Activated CD4-positive, alpha-beta T cell treated with anti-CD3 and anti-CD28 coated beads, Interleukin-2, Interleukin-6, amounts not matched to agents 100 ng/mL and 50 ng/mL, durations not matched to agents 16 hours and 8 hours (primary cell): ENCODE measurements around the gene LACTBL1.
"Not testable (repeated sequence)": the region's sequence is repeated elsewhere in the genome, so short reads cannot be mapped to it uniquely, and the experiment has no call there.

Source experiments
- DNase-seq: peaks from one replicate; pipeline ENCODE4 v3.0.0-alpha.2; 2020

The LACTBL1 gene

GRCh38 chr1:22976461-22977243 lies 4.0 kb upstream of the LACTBL1 start:
- peak; percentile 72 for DNase-seq

DNA sequence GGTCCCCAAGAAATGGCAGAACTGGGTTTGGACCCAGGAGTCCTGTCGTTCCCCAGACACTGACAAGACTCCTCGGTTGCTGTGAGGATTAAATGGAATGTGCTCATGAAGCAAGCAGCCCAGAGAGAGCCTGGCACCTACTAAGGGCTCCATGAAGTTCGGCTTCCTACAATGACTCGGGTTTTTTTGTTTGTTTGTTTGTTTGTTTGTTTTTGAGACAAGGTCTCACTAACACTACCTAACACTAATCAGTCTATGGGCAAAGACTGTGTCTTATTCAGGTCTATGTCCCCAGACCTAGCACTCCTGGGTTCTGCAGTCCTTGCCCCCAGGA lies 3.4 kb upstream of the LACTBL1 start:
- DNase-seq, result no peak

DNA sequence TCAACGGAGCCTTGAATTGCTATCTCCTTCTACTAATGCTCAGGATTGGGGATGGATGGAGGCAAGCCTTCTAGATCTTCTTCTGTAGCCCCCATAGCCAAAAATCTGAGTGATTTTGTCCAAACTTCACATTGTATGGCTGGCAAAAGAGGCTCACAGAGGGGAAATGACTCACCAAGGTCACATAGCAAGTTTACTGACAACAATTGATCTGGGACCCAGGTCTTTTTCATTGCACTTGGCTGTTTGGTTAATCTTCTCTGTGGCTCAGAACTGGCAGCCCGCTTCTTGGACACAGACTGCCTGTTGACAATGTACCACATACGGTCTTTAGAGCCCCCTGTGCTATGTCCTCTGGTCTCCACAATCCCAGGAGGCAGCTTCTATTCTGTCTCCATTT lies 3.0 kb upstream of the LACTBL1 start:
- no peak for DNase-seq

GRCh38 chr1:22971611-22972405 lies 858 bp downstream of the LACTBL1 start:
- no peak for DNase-seq

DNA sequence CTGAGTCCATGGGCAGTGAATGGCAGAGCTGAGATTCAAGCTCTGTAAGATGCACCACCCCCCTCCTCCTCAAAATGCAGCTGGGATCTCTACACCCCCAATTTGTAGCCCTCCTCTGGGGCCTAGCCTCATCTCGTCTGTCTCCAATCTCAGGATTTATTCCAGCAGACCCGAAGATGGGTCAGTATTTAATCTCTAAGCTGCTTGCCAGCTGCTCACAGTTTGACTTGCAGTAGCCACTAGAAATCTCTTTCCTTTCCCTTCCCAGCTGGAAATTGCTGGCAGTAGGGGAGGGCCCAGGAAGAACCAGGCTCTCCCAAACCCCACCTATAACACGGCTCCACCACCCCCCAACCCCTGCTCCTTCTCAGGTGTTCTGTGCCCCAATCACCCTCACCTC lies 1.5 kb downstream of the LACTBL1 start:
- DNase-seq, result no peak

DNA sequence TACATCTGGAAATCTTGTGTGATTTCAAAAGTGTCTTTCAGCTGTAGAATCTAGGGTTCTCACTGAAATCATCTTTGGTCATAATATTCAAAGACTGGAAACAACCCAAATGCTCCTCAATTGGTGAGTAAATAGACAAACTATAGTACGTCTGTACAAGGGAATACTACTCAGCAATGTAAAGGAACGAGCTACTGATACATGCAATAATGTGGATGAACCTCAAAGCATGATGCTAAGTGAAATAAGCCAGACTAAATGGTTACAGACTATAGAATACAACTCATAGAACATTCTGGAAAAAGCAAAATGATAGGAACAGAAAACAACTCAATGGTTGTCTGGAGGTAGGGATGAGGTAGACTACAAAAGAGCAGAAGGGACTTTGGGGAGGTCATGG lies 2.6 kb downstream of the LACTBL1 start:
- DNase-seq, result no peak

DNA sequence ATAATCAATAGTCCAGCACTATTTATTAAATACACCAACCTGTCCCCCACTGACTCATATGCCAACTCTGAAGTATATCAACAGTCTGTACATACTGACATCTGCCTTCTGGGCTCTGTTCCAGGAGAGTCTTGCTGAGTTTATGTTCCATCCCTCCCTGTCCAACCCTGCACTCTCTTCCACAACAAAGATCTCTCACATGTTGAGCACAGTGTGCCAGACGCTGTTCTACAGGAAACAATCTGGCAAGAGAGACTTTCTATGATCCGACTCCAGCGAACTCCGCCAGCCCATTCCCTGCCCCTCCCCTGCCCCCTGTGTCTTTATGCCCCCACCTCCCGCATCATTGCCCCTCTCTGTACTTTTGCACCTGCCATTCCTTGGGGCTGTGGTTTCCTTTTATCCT lies 3.4 kb downstream of the LACTBL1 start:
- no peak for DNase-seq

- DNase-seq, result no peak
Observed at GRCh38 chr1:22967833-22968232, 4.8 kb downstream of the LACTBL1 start.

GRCh38 chr1:22966309-22966708 lies 6.4 kb downstream of the LACTBL1 start:
- no peak for DNase-seq

DNA sequence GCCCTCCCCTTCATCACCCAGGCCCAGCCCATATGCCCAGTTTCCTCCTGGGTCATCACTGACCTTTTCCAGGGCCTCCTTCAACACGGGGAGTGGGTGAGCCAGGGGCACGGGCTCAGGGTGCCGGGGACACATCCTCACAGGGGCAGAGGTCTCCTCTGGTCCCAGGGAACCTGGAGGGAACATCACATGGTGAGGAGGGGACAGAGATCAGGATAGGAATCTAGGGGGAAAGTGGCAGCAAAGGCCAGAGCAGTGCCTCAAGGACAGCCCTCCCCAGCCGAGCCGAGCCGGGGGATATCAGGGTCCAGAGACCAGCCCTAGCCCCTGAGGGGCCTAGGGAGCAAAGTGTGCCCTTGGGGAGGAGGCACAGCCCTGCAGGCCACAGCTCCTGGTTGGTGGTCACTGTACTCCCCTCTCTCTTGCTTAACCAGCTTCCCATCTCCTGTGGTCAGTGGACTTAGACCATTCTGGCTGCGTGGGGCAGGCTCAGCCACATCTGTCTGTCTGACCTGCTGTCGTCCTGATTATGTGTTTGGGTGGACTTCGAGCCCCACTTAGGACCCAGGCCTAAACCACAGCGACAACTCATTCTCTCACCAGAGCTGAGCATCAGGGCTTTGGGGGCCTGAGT lies 9.5 kb downstream of the LACTBL1 start:
- DNase-seq, result no peak

- DNase-seq, result no peak
Observed at GRCh38 chr1:22962558-22962957, 10.1 kb downstream of the LACTBL1 start.

DNA sequence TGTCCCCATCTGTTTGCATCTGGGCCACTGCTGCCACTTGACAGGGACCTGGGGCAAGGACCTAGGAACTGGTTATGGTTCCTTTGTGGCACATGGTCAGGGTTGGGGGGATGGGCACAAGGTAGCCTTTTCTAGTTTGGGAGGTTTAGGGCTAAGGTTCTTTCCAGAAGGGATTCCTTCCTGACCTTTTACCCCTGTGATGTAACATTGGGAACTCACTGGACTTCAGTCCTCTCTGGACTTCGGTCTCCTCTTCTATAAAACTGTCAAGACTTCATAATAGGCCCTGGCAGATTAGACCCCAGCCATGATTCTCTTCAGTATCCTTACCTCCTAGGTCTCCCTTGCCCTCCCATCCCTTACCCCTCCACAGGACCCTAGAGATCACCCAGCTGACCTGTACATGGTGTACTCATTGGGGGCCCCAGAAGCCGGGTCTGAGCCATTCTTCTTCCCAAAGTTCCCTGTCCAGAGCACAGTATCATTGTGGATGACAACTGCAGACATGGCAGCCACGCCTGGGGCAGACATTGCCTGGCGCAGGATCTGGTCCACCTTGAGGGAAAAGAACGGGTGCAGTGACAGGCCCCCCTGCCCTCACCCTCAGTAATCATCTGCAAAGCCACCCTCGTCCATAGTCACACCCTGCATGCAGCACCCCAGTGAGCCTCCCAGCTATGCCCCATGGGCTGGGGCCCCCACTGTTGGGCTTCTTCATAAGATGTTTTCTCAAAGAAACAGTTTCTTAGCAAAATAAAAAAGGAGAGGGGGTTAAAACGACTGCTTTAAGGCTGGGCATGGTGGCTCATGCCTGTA lies 12.9 kb downstream of the LACTBL1 start:
- no peak for DNase-seq

DNA sequence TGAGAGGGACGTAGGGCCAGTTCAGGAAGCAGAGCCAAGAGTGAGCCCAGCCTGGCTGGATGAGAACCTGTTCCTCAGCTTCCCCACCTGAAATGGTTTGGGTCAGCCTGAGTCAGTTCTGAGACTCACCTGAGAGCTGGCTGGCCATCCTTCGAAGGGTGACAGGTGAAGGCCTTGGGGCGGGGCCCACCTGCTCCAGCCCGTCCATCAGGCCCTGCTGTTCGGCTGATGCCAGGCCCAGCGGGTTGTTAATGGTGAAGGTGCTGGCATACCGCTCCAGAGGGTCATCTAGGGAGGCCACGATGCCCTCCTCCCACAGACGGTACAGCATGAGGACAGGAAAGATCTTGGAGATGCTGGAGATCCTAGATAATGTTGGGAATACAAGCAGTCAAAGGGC lies 14.1 kb downstream of the LACTBL1 start:
- DNase-seq, result no peak

GRCh38 chr1:22957066-22957465 lies 15.6 kb downstream of the LACTBL1 start:
- no peak for DNase-seq

GRCh38 chr1:22955146-22955545 lies 17.5 kb downstream of the LACTBL1 start:
- DNase-seq, result no peak

- no peak for DNase-seq
Observed at GRCh38 chr1:22953740-22954141, 18.9 kb downstream of the LACTBL1 start.

- no peak for DNase-seq
Observed at GRCh38 chr1:22953057-22953739, 19.5 kb downstream of the LACTBL1 start.

DNA sequence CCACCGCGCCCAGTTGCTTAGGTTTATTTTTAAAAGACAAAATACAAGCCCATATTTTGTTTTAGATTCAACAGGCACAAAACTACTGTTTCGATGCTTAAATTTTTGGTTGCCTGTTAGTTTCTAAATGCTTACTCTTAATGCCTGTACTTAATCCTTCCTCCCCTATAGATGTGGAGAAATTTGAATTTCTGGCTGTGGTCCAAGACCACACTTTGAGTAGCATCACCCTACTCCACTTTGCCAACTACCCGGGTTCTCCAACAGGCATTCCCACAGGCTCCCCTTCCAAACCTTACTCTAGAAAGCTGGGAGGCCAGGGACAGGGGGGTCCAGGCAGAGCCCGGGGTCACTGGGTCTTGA lies 20.0 kb downstream of the LACTBL1 start:
- DNase-seq, result no peak

DNA sequence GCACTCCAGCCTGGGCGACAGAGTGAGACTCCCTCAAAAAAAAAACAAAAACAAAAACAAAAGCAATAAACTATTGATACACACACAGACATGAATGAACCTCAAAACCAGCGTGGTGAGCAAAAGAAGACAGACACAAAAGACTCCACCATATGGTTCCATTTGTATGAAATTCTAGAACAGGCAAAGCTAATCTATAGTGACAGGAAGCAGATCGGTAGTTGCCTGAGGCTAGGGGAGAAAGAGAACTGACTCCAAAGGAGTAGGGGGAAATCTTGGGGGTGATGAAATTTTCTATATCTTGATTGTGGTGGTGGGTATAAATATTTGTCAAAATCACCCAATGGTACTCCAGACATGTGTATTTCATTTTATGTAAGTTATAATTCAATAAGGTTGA lies 20.9 kb downstream of the LACTBL1 start:
- no peak for DNase-seq

DNA sequence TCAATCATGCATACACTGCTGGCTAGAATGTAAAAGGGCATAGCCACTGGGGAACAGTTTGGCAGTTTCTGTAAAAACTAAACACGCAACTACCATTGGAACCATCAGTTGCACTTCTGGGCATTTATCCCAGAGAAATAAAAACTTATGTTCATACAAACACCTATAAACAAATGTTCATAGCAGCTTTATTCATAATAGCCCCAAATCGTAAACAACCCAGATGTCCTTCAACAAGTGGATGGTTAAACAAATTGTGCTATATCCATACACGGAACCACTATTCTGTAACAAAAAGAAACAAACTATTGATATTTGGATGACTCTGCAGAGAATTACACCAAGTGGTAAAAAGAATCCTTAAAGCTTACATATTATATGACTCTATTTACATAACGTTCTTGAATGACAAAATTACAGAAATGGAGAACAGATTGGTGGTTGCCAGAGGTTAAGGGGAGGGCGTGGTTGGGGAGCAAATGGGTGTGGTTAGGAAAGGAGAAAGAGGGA lies 22.8 kb downstream of the LACTBL1 start:
- DNase-seq, result no peak

DNA sequence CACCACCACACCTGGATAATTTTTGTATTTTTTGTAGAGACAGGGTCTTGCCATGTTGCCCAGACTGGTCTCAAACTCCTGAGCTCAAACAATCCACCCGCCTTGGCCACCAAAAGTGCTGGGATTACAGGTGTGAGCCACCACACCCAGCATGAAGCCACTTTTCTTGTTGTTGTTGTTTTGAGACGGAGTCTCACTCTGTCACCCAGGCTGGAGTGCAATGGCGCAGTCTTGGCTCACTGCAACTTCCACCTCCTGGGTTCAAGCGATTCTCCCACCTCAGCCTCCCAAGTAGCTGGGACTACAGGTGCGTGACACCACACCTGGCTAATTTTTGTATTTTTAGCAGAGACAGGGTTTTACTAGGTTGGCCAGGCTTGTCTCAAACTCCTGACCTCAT lies 27.5 kb downstream of the LACTBL1 start:
- DNase-seq, result not testable (repeated sequence)

DNA sequence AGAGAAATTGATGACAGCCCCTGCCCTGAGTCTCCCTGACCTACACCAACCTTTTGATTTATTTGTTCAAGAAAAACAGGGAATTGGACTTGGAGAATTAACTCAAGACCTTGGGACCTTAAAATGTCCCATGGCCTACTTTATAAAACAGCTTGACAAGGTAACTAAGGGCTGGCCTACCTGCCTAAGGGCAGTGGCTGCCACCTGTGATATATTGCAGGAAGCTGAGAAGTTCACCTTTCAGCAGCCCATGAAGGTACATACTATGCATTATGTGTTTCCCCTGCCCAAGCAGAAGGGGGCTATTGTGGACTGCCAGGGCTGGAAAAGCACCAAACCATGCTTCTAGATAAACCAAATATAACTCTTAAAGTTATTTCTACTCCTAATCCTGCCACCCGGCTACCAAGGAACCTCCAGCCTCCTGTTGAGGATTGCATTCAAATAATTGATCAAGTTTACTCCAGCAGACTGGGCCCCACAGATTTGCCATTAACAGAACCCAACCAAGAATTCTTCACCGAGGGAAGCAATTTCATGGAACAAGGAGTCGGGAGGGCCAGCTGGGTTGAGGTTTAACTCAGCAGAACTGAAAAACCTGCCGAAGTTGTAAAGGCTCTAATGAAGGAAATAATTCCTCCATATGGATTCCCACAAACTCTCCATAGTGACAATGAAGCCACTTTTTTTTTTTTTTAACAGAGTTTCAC lies 28.2 kb downstream of the LACTBL1 start:
- no peak for DNase-seq
